Sigmoid colon (tissue), 4 donors: ENCODE data around the gene PRKAG2.

Source experiments
- CTCF ChIP-seq, 4 experiments: fragments of 450-650 bp in 3 of 4; fragments of 200-600 bp in 1 of 4; IDR thresholded peaks; one replicate each; pipeline ENCODE4 v1.5.1; 2016 to 2019; ENCODE audit warnings: antibody characterized with exemption in 4 of 4, mild to moderate bottlenecking in 3 of 4, moderate library complexity in 2 of 4
- POLR2AphosphoS5 ChIP-seq, 4 donors: sonication (generic); formaldehyde crosslinking; IDR thresholded peaks; one replicate each; pipeline ENCODE4 v1.6.1; 2017; ENCODE audit warnings: antibody characterized with exemption in 4 of 4

GRCh38 chr7:151893405-151893923, 16.5 kb upstream of the PRKAG2 start:
- TF ChIP-seq CTCF (IDR thresholded peaks at IDR 0.05) (no peak), POLR2AphosphoS5 (IDR thresholded peaks at IDR 0.05) (no peak)
